ENCODE results near the gene KCNJ12.
"Not testable (repeated sequence)": the region's sequence is repeated elsewhere in the genome, so short reads cannot be mapped to it uniquely, and the experiment has no call there.

Gene KCNJ12

DNA sequence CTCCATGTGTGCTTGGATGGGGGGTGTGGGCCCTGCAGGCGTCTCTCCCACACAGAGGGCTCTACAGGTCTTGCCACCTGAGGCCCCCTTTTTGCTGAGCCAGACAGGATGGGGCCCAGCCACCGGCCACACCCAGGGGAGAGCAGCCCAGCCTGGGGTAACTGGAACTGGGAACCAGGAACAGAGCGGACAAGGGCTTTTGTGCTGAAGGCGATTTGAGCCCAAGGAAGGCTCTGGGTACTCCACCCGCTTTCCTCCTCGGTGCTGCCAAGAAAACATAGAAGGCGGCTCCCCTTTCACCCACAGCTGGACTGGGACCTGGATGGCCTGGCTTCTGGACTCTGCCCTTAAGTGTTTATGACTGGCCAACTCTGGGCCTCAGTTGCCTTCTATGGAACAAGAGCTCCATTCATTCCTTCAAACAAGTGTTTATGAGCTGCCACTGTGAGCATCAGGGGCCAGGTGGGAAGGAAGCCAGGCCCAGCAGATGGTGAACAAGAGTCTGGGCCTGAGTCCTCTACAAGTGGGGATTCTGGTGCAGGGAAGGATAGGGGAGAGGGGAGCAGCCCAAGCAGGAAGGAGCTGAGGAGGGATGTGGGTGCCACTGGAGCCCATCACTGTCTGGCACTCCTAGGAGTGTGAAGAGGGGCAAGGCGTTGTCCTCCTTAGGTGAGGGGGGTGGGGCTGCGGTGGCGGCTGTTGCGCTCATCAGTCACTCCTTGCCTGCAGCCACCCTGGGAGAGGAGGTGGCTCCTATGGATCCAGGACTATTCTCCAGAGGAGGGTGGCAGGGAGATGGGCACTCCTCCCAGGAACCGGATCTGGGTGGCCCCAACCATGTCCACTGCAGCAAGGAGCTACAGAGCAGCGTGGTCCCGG is 46.4 kb downstream of the KCNJ12 start:
- Mint-ChIP-seq H3K4me1 (ENCODE audit: low read depth in 2 of 2) (peaks cover 5 to 10% of the 10 kb centered on the region in 2 donors), H3K27me3 (peaks cover 25 to 52% of the 10 kb centered on the region in 2 donors), H3K27ac (peak overlapping the region in 1 of 2 donors; percentile 44)
- DNase-seq; H3K9me3 Mint-ChIP-seq; ATAC-seq (replicated peaks); H3K4me3 Mint-ChIP-seq; H3K36me3 Mint-ChIP-seq (ENCODE audit: insufficient read depth): not testable (repeated sequence)

- Mint-ChIP-seq H3K27me3 (peaks cover 25 to 52% of the 10 kb centered on the region in 2 donors), H3K4me1 (ENCODE audit: low read depth in 2 of 2) (peaks cover 5 to 10% of the 10 kb centered on the region in 2 donors)
- not testable (repeated sequence) for H3K9me3 Mint-ChIP-seq; H3K27ac Mint-ChIP-seq; DNase-seq; ATAC-seq (replicated peaks); H3K36me3 Mint-ChIP-seq (ENCODE audit: insufficient read depth); H3K4me3 Mint-ChIP-seq
These were observed 47.0 kb downstream of the KCNJ12 start for GRCh38 chr17:21423190-21423493.

DNA sequence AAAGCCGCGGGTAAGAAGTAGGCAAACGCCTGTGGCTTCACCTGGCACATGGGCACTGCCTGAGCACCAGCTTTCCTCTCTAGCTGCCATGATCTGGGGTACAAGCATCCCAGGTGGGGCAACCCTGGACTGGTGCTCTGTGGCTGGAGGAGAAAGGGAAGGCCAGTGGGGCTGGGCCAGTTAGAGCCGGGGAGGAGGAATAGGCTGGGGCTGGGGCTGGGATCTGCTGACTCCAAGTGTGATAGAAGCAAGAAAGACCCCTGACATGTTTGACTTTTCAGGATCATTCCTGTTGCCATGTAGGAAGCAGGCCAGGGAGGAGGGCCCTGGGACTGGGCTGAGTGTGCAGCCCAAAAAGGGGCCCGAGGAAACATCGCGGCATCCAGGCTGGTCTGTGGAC is 48.5 kb downstream of the KCNJ12 start:
- DNase-seq; H3K4me3 Mint-ChIP-seq; H3K27ac Mint-ChIP-seq; ATAC-seq (replicated peaks); H3K9me3 Mint-ChIP-seq; H3K4me1 Mint-ChIP-seq (ENCODE audit: low read depth in 2 of 2); H3K36me3 Mint-ChIP-seq (ENCODE audit: insufficient read depth): not testable (repeated sequence)
- peaks cover 16 to 52% of the 10 kb centered on the region in 2 donors for H3K27me3 Mint-ChIP-seq

DNA sequence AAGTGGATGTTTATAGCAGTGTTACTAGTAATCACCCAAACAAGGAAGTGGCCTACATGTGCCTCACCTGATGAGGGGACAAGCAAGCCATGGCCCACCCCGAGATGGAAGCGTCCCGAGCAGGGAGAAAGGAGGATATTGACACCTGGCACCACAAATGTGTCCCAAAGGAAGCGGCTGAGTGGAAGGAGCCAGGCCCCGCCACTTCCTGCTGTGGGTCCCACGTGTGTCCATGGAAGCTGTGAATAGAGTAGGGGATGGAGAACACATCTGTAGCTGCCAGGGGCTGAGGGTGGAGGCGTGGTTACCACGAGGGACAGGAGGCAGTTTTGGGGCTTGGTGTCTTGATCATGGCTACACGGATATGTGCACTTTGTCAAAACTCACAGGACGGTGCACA is 49.2 kb downstream of the KCNJ12 start:
- Mint-ChIP-seq H3K9me3 (no peaks in the 10 kb centered on the region), H3K36me3 (ENCODE audit: insufficient read depth) (no peaks in the 10 kb centered on the region), H3K4me3 (no peak overlapping the region), H3K27me3 (peaks cover 13 to 47% of the 10 kb centered on the region in 2 donors), H3K4me1 (ENCODE audit: low read depth in 2 of 2) (peaks cover 0 to 3% of the 10 kb centered on the region in 2 donors), H3K27ac (no peak overlapping the region)
- DNase-seq (no peak), ATAC-seq (replicated peaks) (no peak)

- H3K4me3 Mint-ChIP-seq, result no peak overlapping the region
- DNase-seq (no peak), ATAC-seq (replicated peaks) (no peak)
- no peak overlapping the region for H3K27ac Mint-ChIP-seq
- no peaks in the 10 kb centered on the region for H3K36me3 Mint-ChIP-seq (ENCODE audit: insufficient read depth)
- H3K9me3 Mint-ChIP-seq, result no peaks in the 10 kb centered on the region
- peaks cover 0 to 3% of the 10 kb centered on the region in 2 donors for H3K4me1 Mint-ChIP-seq (ENCODE audit: low read depth in 2 of 2)
- peaks cover 13 to 47% of the 10 kb centered on the region in 2 donors for H3K27me3 Mint-ChIP-seq
These were observed 49.6 kb downstream of the KCNJ12 start for GRCh38 chr17:21425736-21426135.

GRCh38 chr17:21426246-21426645 is 50.1 kb downstream of the KCNJ12 start:
- not testable (repeated sequence) for DNase-seq

DNA sequence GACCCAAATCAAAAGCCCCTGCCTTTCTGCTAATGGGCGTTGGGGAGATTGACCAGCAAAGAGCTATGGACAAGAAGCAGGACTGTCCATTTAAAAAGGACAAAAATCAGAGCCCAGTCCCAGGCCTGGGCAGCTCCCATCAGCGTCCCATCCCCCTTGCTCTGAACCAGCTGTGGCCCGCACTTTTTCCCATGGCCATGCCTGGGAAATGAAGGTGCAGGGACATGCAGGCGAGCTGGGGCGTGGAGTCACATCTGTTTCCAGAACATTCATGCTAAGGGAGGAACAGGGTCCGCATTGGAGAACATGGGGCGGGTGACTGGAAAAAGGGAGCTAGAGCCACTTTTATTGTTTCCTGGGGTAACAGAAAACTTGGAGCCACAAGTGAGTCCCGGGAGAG is 50.7 kb downstream of the KCNJ12 start:
- not testable (repeated sequence) for H3K27ac Mint-ChIP-seq; H3K9me3 Mint-ChIP-seq; H3K4me1 Mint-ChIP-seq (ENCODE audit: low read depth in 2 of 2); H3K36me3 Mint-ChIP-seq (ENCODE audit: insufficient read depth); DNase-seq; ATAC-seq (replicated peaks); H3K4me3 Mint-ChIP-seq
- H3K27me3 Mint-ChIP-seq, result peaks cover 13 to 43% of the 10 kb centered on the region in 2 donors

More at GRCh38 chr17:21426246-21426645, 50.1 kb downstream of the KCNJ12 start:
- peaks cover 13 to 47% of the 10 kb centered on the region in 2 donors for H3K27me3 Mint-ChIP-seq
- not testable (repeated sequence) for H3K4me1 Mint-ChIP-seq (ENCODE audit: low read depth in 2 of 2); H3K9me3 Mint-ChIP-seq; H3K4me3 Mint-ChIP-seq; H3K36me3 Mint-ChIP-seq (ENCODE audit: insufficient read depth); H3K27ac Mint-ChIP-seq; ATAC-seq (replicated peaks)

DNA sequence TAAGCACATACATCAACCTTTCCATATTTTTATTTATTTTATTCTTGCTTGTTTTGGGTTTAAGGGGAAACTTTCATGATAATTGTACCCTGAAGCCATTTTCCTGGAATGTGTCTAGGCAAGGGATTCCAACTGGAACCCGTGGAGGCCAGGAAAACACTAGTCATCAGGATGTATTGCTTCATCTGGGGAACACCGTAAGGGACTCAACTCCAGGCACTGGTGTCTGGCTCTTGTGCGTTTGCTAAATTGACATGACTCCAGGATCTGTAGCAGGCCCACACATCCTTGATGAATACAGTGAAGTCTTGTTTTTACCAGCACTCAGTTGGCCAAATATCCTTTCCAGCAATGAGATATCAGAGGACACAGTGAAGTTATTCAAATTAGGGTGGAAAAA is 51.6 kb downstream of the KCNJ12 start:
- not testable (repeated sequence) for H3K4me1 Mint-ChIP-seq (ENCODE audit: low read depth in 2 of 2); ATAC-seq (replicated peaks); H3K27ac Mint-ChIP-seq; DNase-seq; H3K9me3 Mint-ChIP-seq; H3K4me3 Mint-ChIP-seq; H3K36me3 Mint-ChIP-seq (ENCODE audit: insufficient read depth)
- H3K27me3 Mint-ChIP-seq, result peaks cover 13 to 34% of the 10 kb centered on the region in 2 donors

- peaks cover 17 to 42% of the 10 kb centered on the region in 2 donors for H3K27me3 Mint-ChIP-seq
- not testable (repeated sequence) for H3K36me3 Mint-ChIP-seq (ENCODE audit: insufficient read depth); H3K4me1 Mint-ChIP-seq (ENCODE audit: low read depth in 2 of 2); H3K9me3 Mint-ChIP-seq; H3K4me3 Mint-ChIP-seq; DNase-seq; ATAC-seq (replicated peaks); H3K27ac Mint-ChIP-seq
These were observed 52.7 kb downstream of the KCNJ12 start for GRCh38 chr17:21428752-21429424.

GRCh38 chr17:21429921-21430628 is 53.9 kb downstream of the KCNJ12 start:
- not testable (repeated sequence) for H3K27ac Mint-ChIP-seq; DNase-seq; ATAC-seq (replicated peaks); H3K4me1 Mint-ChIP-seq (ENCODE audit: low read depth in 2 of 2); H3K4me3 Mint-ChIP-seq; H3K9me3 Mint-ChIP-seq; H3K36me3 Mint-ChIP-seq (ENCODE audit: insufficient read depth)
- peaks cover 22 to 45% of the 10 kb centered on the region in 2 donors for H3K27me3 Mint-ChIP-seq

- H3K27me3 Mint-ChIP-seq, result peaks cover 18 to 47% of the 10 kb centered on the region in 2 donors
- not testable (repeated sequence) for H3K36me3 Mint-ChIP-seq (ENCODE audit: insufficient read depth); DNase-seq; H3K9me3 Mint-ChIP-seq; H3K4me1 Mint-ChIP-seq (ENCODE audit: low read depth in 2 of 2); H3K4me3 Mint-ChIP-seq; ATAC-seq (replicated peaks); H3K27ac Mint-ChIP-seq
These were observed 57.8 kb downstream of the KCNJ12 start for GRCh38 chr17:21433971-21434370.

DNA sequence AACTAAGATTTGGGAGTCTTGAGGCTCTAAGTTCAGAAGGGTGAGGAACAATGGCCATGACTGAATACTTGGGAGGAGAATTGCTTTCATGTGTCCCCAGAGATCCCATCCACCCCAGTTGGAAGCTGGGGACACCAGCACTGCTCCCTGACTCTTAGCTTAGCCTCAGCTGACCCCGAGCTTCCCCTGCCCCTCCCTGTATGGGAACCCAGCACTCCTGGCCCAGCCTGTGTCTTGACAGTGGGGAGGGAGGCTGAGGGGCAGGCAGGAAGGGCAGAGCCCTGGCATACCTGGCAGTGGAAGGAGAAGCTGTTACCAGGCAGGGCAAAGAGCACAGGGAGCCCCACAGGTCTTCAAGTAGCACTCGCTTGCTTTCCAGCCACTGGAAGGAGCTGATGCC is 58.8 kb downstream of the KCNJ12 start:
- not testable (repeated sequence) for H3K4me3 Mint-ChIP-seq; H3K4me1 Mint-ChIP-seq (ENCODE audit: low read depth in 2 of 2); H3K9me3 Mint-ChIP-seq; DNase-seq; H3K27ac Mint-ChIP-seq; H3K36me3 Mint-ChIP-seq (ENCODE audit: insufficient read depth); ATAC-seq (replicated peaks)
- H3K27me3 Mint-ChIP-seq, result peaks cover 18 to 40% of the 10 kb centered on the region in 2 donors

GRCh38 chr17:21436481-21436880 is 60.3 kb downstream of the KCNJ12 start:
- H3K4me3 Mint-ChIP-seq, result not testable (repeated sequence)

More at GRCh38 chr17:21436481-21436880, 60.3 kb downstream of the KCNJ12 start:
- peaks cover 18 to 40% of the 10 kb centered on the region in 2 donors for H3K27me3 Mint-ChIP-seq
- not testable (repeated sequence) for H3K9me3 Mint-ChIP-seq; H3K36me3 Mint-ChIP-seq (ENCODE audit: insufficient read depth); H3K27ac Mint-ChIP-seq; H3K4me1 Mint-ChIP-seq (ENCODE audit: low read depth in 2 of 2); DNase-seq; ATAC-seq (replicated peaks)

All from effector memory CD8-positive, alpha-beta T cell (primary cell).